Measurements from ENCODE around the gene TRA2B. TPM values are rescaled to one million over a fixed set of nuclear protein-coding genes. Genes with fewer than 3 reads are reported as not detected.

TRA2B gene
- total RNA-seq, 1 experiment from 2014 or later = 172 TPM

DNA sequence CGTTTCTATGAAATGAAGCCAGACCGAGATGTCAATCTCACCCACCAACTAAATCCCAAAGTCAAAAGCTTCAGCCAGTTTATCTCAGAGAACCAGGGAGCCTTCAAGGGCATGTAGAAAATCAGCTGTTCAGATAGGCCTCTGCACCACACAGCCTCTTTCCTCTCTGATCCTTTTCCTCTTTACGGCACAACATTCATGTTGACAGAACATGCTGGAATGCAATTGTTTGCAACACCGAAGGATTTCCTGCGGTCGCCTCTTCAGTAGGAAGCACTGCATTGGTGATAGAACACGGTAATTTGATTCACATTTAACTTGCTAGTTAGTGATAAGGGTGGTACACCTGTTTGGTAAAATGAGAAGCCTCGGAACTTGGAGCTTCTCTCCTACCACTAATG lies 41.9 kb upstream of the TRA2B start:
- RAD21 ChIA-PET (ENCODE audit: low non-redundant PET in 1 of 2, low total read pairs in 2 of 2, uncharacterized antibody in 2 of 2, unreplicated experiment in 2 of 2) = interaction anchor here in 1 of 2 experiments (0.7 kb wide), 1 partner anchor 263 kb away, joined by 3 read pairs; no protein-coding TSS in a partner anchor
- POLR2A ChIA-PET = no interaction called here
- CTCF ChIA-PET = interaction anchor here (0.7 to 3.5 kb wide), 4 partner anchors 36 to 298 kb away, joined by 4 to 12 read pairs (median 6); no protein-coding TSS in a partner anchor

More for the DNA sequence above, 41.9 kb upstream of the TRA2B start:
- TF ChIP-seq ZFX (IDR thresholded peaks at IDR 0.05) (no peak), ELF1 (IDR thresholded peaks at IDR 0.05; ENCODE audit: borderline replicate concordance, low read depth) (no peak), ZNF274 (IDR thresholded peaks at IDR 0.05; ENCODE audit: low read depth, low read length) (no peak), CBX3 (IDR thresholded peaks at IDR 0.05; ENCODE audit: low read depth) (no peak), POLR2A (IDR thresholded peaks at IDR 0.05; ENCODE audit: borderline replicate concordance, extremely low read depth, insufficient read depth, insufficient read length) (no peak), EZH2phosphoT487 (IDR thresholded peaks at IDR 0.05; ENCODE audit: borderline replicate concordance) (no peak), TCF7L2 (IDR thresholded peaks at IDR 0.05; ENCODE audit: borderline replicate concordance, extremely low read depth, insufficient read depth, insufficient read length) (no peak), FOSL1 (IDR thresholded peaks at IDR 0.05; ENCODE audit: low read depth) (no peak), EGR1 (IDR thresholded peaks at IDR 0.05; ENCODE audit: low read depth) (no peak), SRF (IDR thresholded peaks at IDR 0.05; ENCODE audit: low read depth) (no peak), SP1 (IDR thresholded peaks at IDR 0.05; ENCODE audit: low read depth) (no peak), SIN3A (IDR thresholded peaks at IDR 0.05; ENCODE audit: low read depth) (no peak), EZH2 (IDR thresholded peaks at IDR 0.05) (no peak), JUND (IDR thresholded peaks at IDR 0.05) (no peak), YY1 (IDR thresholded peaks at IDR 0.05; ENCODE audit: extremely low read depth, insufficient replicate concordance, low read depth, low read length) (no peak), CEBPB (IDR thresholded peaks at IDR 0.05; ENCODE audit: low read depth) (no peak), POLR2AphosphoS5 (IDR thresholded peaks at IDR 0.05; ENCODE audit: low read depth, low read length) (no peak), CTCF (IDR thresholded peaks at IDR 0.05 in 2 of 3, conservative IDR thresholded peaks at IDR 0.05 in 1 of 3; ENCODE audit: borderline replicate concordance in 1 of 3, insufficient read depth in 1 of 3, low read depth in 2 of 3, low read length in 2 of 3) (no peak)
- TF ChIP-seq, protein P1, sequence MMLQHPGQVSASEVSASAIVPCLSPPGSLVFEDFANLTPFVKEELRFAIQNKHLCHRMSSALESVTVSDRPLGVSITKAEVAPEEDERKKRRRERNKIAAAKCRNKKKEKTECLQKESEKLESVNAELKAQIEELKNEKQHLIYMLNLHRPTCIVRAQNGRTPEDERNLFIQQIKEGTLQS (IDR thresholded peaks at IDR 0.05) = no peak
- TF ChIP-seq, protein P2, sequence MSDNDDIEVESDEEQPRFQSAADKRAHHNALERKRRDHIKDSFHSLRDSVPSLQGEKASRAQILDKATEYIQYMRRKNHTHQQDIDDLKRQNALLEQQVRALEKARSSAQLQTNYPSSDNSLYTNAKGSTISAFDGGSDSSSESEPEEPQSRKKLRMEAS (IDR thresholded peaks at IDR 0.05) = no peak
- Histone ChIP-seq H3K4me2 (ENCODE audit: low read length) (no peak overlapping the region), H3K9ac (ENCODE audit: low read length) (no peak overlapping the region), H3K4me1 (ENCODE audit: control insufficient read depth in 1 of 2, insufficient read depth in 2 of 2, low read length in 2 of 2) (peaks cover 0 to 8% of the 10 kb centered on the region in 2 experiments; a peak in 1 of 4 replicates), H4K20me1 (ENCODE audit: insufficient read depth) (no peaks in the 10 kb centered on the region), H3K27me3 (ENCODE audit: insufficient read depth, low read length) (no peaks in the 10 kb centered on the region), H3K4me3 (replicated peaks in 1 of 2; ENCODE audit: low read depth in 1 of 2, low read length in 2 of 2) (no peak overlapping the region), H3K79me2 (ENCODE audit: insufficient read depth, low read length) (no peaks in the 10 kb centered on the region), H3K36me3 (ENCODE audit: control insufficient read depth in 1 of 2, insufficient read depth in 2 of 2, low read length in 2 of 2) (no peaks in the 10 kb centered on the region), H3K9me2 (ENCODE audit: insufficient read depth) (no peaks in the 10 kb centered on the region), H2AFZ (ENCODE audit: low read depth, low read length, poor library complexity, severe bottlenecking) (no peak overlapping the region), H3K27ac (ENCODE audit: low read depth, low read length) (no peak overlapping the region), H3K9me3 (ENCODE audit: control insufficient read depth in 1 of 2, insufficient read depth in 1 of 2, low read depth in 1 of 2, low read length in 2 of 2) (no peaks in the 10 kb centered on the region)
- BruUV-seq (replicated peaks) = no TSS peak
- no peak for ATAC-seq
- DNase-seq (ENCODE audit: low read depth, low spot score) = no peak
- intact Hi-C loops (cut with micrococcal nuclease) = loop anchor here (5.0 to 10.0 kb wide), 2 partner anchors 317 to 845 kb away; no protein-coding TSS in a partner anchor

Measured in HCT116 (cell line).